Dedifferentiated amniotic fluid mesenchymal stem cell (primary cell): ENCODE data around the gene AMT.
A peak's percentile ranks its signal among the peaks of the same experiment; 100 is the strongest.
"Not testable (repeated sequence)": the region's sequence is repeated elsewhere in the genome, so short reads cannot be mapped to it uniquely, and the experiment has no call there.

ENCODE experiments used
- DNase-seq: peaks from one replicate; pipeline ENCODE4 v3.0.0-alpha.2; 2016; ENCODE audit errors: extremely low spot score

The AMT gene

GRCh38 chr3:49424816-49425215, 2.5 kb upstream of the AMT start:
- DNase-seq: no peak

DNA sequence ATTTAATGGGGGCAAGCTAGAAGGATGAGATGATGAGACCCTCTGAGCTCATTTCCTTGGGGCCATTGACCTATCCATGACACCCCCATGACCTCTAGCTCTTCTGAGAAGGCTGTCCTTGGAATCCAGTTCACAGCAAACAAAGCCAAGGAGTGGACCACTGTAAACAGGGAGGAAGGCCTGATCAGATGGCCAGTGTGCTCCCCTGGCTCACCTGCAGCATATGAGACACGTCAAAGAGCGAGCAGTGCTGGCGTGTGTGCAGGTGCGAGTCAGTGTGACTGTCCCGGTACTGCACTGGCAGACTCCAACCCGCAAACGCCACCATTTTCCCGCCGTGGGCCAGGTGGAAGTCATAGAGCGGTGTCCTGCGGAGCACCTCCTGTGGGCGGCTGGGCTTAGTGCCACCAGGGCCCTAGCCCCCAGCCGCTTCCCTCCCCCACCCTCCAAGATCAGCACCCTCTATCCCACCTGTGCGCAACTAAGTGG, 339 bp downstream of the AMT start:
- no peak for DNase-seq

- no peak for DNase-seq
These were observed 4.7 kb downstream of the AMT start for GRCh38 chr3:49417516-49418120.

DNA sequence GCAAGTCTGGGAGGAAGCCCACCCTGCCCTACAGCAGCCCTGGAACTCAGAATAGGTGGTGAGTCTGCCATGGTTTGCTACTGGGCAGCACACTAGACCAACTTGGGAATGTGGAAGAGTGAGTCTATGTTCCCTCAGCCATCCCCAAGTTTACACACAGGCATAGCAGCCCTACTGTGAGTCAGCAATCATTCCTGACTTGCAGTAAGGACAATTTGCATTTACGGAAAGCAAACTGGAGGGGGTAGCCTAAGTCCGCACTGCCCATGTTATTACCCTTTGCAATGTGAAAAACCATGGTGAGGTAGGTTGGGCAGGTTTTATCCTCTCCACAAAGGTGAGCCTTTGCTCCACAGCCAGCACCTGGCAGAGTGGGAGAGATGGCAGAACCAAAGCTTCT, 5.4 kb downstream of the AMT start:
- DNase-seq: no peak

DNA sequence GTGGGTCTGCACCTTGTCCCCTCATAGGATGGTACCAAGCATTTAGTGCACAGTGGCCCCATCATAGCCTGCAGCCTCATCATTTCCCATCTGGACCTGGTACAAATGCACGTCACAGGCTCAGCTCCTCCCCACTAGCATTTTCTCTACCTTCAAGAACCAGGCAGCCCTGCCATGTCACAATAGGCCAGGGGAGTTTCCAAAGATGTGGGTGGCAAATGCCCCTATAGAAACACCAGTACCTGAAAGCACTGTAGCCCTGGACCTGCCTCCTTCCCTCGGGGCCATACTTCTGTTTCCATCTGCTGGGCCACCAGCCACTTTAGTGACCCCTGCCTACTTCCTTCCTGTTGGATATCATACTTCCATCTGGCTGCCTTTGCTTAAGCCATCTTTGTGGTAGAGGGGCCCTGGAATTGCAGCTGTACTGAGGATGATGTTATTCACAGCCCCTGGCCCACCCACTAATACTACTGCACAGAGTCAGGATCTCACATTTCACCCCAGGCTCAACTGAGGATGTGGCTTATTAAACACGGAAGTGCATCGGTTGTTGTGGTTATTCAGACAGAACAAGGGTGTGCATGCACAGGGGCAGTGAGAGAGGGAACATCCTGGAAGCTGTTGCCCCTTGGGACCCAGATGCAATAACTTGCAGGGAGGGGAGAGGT, 6.2 kb downstream of the AMT start:
- no peak for DNase-seq

DNA sequence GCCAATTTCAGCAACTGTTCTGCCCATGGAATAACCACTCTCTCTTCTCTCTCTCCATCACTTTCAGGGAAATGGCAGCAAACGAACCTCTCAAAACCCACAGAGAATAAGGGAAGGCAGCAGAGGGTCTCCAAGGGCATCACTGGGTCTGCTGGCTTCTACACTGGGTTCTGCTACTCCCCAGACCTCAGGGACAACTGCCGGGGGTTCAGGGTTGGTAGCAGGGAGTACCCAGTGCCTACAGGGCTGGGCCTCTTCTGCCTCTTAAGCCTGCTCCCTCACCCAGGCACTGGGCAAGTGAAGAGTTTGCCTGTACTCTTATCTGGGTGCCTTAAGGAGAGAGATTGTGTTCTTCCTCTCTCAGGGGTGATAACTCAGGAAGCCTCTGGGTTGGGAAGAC, 7.5 kb downstream of the AMT start:
- no peak for DNase-seq

DNA sequence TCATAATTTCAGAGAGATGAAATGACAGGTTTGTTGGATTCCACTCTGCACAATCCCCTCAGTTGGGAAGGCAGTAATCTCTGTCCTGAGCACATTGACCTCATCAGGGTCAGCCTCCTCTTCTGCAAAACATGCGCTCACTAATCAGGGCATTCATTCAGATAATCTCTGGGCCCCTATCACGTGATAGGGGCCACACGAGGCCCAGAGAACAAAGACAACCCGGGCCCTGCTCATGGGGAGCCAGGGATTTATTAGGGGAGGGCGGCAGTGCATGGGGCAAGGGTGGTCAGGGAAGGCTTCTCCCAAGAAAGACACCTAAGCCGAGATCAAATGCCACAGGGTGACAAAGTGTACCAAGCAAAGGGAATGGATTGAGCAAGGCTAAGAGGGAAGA, 8.9 kb downstream of the AMT start:
- no peak for DNase-seq

- no peak for DNase-seq
These were observed 9.5 kb downstream of the AMT start for GRCh38 chr3:49412632-49413337.

- DNase-seq: peak; percentile 100
These were observed 10.2 kb downstream of the AMT start, which contains the start of the genes RHOA and TCTA for GRCh38 chr3:49411968-49412631. RHOA (minus strand) TSS chr3:49411976; CDS start chr3:49375589, 36,387 bp downstream. TCTA (plus strand) TSS chr3:49412423; CDS start chr3:49412427, 4 bp downstream.

DNA sequence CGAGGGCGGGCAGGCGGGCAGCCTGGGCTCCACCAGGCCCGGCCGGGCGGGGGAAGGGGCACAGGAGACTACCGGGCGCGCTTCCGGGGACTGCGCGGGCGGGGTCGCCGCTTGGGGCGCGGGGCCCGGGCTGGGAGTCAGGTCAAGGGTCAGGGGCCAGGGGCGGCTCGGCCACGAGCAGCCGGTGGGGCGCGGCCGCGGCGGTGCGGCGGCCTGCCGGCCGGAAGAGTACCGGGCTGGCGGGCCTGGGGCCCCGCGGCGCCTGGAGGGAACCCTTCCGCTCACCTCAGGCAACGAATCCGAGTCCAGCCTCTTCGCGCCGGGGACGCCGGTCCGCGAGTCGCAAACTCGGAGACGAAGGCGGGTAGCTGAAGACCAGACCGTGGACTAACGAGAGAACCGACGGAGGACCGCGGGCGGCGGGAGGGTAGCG, 10.7 kb downstream of the AMT start:
- no peak for DNase-seq

DNA sequence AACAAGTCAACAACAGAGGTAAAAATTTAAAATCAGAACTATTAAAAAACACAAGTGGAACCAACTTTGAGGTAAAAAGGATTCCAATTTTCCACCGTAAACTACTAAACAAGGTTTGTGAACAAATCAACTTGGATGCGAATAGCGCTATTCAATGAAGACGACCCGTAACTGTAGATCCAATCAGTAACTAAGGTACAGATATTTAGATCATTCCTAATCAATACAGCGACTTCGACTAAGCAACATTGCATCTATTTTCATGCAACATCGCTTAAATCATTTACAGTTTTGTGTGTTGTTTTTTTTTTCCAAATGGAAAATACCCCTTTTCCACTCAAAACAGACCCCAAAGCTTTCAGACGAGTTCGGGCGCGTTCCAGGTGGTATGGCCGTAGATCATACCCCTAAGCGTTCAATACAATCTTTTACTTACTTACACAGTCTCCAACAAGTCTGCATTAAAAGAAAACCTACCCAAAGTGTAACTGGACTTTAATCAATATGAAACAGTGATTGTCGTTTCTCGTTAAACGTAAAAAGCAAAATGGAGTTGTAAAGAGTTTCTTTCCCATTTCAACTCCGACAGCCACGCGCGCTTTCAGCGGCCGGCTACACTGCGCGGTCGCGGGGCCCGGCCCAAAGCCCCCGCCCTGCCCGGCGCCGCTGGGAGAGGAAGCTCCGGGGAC, 11.3 kb downstream of the AMT start:
- no peak for DNase-seq

- no peak for DNase-seq
These were observed 12.0 kb downstream of the AMT start for GRCh38 chr3:49410066-49410845.

DNA sequence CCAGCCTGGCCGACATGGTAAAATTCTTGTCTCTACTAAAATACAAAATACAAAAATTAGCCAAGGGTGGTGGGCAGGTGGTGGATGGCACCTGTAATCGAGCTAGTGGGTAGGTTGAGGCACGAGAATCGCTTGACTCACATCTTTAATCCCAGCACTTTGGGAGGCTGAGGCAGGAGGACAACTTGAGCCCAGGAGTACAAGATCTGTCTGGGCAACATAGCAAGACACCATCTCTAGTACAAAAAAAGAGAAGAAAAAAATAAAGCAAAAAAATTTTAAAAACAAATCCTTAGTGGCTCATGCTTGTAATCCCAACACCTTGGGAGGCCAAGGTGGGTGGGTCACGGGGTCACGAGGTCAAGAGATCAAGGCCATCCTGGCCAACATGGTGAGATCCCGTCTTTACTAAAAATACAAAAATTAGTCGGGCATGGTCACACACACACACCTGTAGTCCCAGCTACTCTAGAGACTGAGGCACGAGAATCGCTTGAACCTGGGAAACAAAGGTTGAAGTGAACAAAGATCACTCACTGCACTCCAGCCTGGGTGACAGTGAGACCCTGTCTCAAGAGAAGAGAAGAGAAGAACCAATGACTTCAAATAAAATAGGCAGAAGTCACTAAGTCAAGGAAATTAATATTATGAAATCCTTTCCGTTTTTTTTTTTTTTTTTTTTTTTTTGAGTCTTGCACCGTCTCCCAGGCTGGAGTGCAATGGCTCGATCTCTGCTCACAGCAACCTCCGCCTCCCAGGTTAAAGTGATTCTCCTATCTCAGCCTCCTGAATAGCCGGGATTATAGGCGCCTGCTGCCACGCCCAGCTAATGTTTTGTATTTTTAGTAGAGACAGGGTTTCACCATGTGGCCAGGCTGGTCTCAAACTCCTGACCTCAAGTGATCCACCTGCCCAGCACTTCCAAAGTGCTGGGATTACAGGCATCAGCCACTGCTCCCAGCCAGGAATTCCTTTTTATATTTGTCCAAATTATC, 15.4 kb downstream of the AMT start:
- no peak for DNase-seq

GRCh38 chr3:49405570-49405969, 16.7 kb downstream of the AMT start:
- DNase-seq: not testable (repeated sequence)

GRCh38 chr3:49403891-49404290, 18.4 kb downstream of the AMT start:
- no peak for DNase-seq

- DNase-seq: no peak
These were observed 20.5 kb downstream of the AMT start for GRCh38 chr3:49401766-49402165.

DNA sequence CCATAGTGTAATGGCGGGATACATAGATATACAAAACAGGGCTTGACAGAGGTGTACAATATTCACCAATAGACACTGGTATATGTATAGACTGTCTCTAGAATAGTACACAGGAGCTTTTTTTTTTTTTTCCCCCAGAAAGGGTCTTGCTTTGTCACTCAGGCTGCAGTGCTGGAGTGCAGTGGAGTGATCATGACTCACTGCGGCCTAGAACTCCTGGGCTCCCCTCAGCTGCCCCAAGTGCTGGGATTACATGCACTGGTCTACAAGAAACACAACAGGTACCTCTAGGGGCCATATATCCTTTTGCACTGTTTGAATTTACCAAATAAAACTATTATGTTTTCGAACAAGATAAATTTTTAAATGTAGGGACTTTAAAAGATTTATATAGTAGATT, 22.8 kb downstream of the AMT start:
- no peak for DNase-seq

DNA sequence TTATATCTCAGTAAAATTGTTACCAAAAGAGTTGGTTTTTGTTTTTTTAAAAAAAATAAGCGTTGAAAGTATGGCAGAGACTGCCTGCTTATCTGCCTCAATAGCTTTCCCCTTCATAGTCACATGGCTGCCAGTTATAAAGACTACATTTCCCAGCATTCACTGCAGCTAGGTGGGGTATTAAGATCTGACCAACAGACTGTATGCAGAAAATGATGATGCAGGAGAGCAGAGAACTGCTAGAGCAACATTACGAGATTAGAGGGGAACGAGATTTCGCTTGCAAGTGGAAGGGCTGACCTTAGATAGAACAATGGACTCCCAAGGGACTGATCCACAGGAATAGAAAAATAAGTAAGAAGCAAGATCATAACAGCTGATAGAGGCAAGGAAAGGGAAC, 24.8 kb downstream of the AMT start:
- no peak for DNase-seq

DNA sequence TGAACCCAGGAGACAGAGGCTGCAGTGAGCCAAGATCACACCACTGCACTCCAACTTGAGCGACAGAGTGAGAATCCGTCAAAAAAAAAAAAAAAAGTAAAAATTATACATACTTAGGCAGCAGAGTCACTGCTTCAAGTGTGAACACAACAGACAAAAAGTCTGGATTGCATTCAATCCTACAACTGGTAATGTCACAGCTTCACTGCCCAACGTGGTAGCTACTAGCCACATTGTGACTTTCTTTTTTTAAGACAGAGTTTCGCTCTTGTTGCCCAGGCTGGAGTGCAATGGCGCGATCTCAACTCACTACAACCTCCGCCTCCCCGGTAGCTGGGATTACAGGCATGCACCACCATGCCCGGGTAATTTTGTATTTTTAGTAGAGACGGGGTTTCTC, 31.0 kb downstream of the AMT start:
- not testable (repeated sequence) for DNase-seq

DNA sequence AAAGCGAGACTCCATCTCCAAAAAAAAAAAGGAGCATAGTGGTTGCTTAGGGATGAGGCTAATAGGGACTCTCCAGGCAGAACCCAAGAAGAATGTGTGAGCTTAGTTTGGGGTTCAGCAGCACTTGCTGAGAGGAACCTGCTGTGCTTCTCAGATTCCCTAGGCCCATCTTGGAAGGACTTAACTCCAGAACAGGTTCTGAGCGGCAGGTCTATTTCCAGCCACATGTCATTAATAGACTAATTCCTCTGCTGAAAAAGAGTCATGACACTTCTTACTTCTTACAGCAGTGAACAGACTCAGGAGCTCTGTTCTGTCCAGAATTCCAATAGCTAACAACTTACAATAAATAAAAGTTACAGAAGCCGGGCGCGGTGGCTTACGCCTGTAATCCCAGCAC, 33.0 kb downstream of the AMT start:
- no peak for DNase-seq
